Body of pancreas (tissue), 4 donors: ENCODE measurements around the gene TECR. TPM values are rescaled to one million over a fixed set of nuclear protein-coding genes. Genes with fewer than 3 reads are reported as not detected.

ENCODE experiments used
- ATAC-seq: fragments of 150-250 bp; one replicate; pipeline ENCODE4 v1.9.1; 2016
- DNase-seq, 4 donors: peaks; one replicate each; pipeline ENCODE4 v3.0.0-alpha.2; 2019
- H3K27ac ChIP-seq, 4 donors: fragments of 200-600 bp; sonication (generic); 1 replicate in 3 of 4; 2 replicates in 1 of 4; pipeline versions ENCODE4 v1.5.1 to v1.6.1; 2016 to 2019; ENCODE audit warnings: mild to moderate bottlenecking in 1 of 4, mixed read lengths in 1 of 4, moderate library complexity in 1 of 4
- H3K27me3 ChIP-seq, 2 donors: fragments of 200-600 bp; sonication (generic); one replicate each; pipeline ENCODE4 v1.6.0; 2016; ENCODE audit warnings: mild to moderate bottlenecking in 1 of 2
- H3K36me3 ChIP-seq, 2 donors: fragments of 200-600 bp; sonication (generic); replicated peaks in 1 of 2; 2 replicates each; pipeline ENCODE4 v1.5.1; 2016; ENCODE audit warnings: low read depth in 2 of 2; ENCODE audit not compliant: insufficient read depth in 1 of 2
- H3K4me1 ChIP-seq: fragments of 200-600 bp; sonication (generic); one replicate; pipeline ENCODE4 v1.6.0; 2016
- H3K4me3 ChIP-seq, 2 donors: fragments of 200-600 bp; sonication (generic); 1 replicate in 1 of 2; 2 replicates in 1 of 2; pipeline ENCODE4 v1.5.1; 2016 to 2019
- H3K9me3 ChIP-seq, 3 donors: fragments of 200-600 bp; sonication (generic); 1 replicate in 2 of 3; 2 replicates in 1 of 3; pipeline ENCODE4 v1.5.1; 2016
- CTCF ChIP-seq, 7 experiments: fragments of 450-650 bp in 4 of 7; fragments of 200-600 bp in 3 of 7; sonication (generic) in 3 of 7; IDR thresholded peaks; one replicate each; pipeline ENCODE4 v1.5.1; 2016 to 2019; ENCODE audit warnings: antibody characterized with exemption in 7 of 7
- POLR2A ChIP-seq, 3 donors: fragments of 450-650 bp; IDR thresholded peaks; one replicate each; pipeline ENCODE4 v1.6.1; 2016; ENCODE audit warnings: antibody characterized with exemption in 3 of 3, mild to moderate bottlenecking in 2 of 3
- WGBS, 2 donors: methylation state at CpG; one replicate each; pipeline ENCODE4 v1.1.5; 2017; 5-methylcytosine and 5-hydroxymethylcytosine counted together
- intact Hi-C: fragments of 100-400 bp; cut with DNase I; formaldehyde crosslinking; loops from one replicate; pipeline ENCODE4 v1.15.1; 2023
- total RNA-seq, 2 donors: library from RNA; depleted of rRNA; stranded (reverse); fragments of >200 nt; gene quantifications; one replicate each; pipeline ENCODE4 v1.1.0, GENCODE V29; 2016

TECR gene
- total RNA-seq, 2 donors from 2014 or later, result 26.2 to 28.7 TPM

- ATAC-seq (peak; percentile 1), DNase-seq (no peak)
- no peaks in the 10 kb centered on the region for H3K27me3 ChIP-seq
- peak overlapping the region; percentile 32 to 86 (median 66) for H3K27ac ChIP-seq
- no peak for TF ChIP-seq POLR2A (IDR thresholded peaks at IDR 0.05)
- no peak for TF ChIP-seq CTCF (IDR thresholded peaks at IDR 0.05)
- H3K4me3 ChIP-seq, result peak overlapping the region; percentile 58 to 69
- no peaks in the 10 kb centered on the region for H3K9me3 ChIP-seq
- WGBS, 2 donors, result 0% methylated on average over 27 of the region's 28 CpGs; no CpG with 5 or more reads in 1 of the 2 donors
- intact Hi-C loops, result no loop called here
- no peaks in the 10 kb centered on the region for H3K36me3 ChIP-seq
- peaks cover 27% of the 10 kb centered on the region for H3K4me1 ChIP-seq
These were observed 33.7 kb upstream of the TECR start for GRCh38 chr19:14495672-14496028.

- Histone ChIP-seq H3K27me3 (no peaks in the 10 kb centered on the region), H3K36me3 (no peaks in the 10 kb centered on the region), H3K4me3 (peak within 1 kb of the TSS; percentile 58 to 69), H3K27ac (peak within 1 kb of the TSS; percentile 53 to 86 (median 72)), H3K9me3 (no peaks in the 10 kb centered on the region), H3K4me1 (peaks cover 27% of the 10 kb centered on the region)
- 2 to 3% methylated on average over 25 to 69 of the region's 71 CpGs for WGBS, 2 donors
- ATAC-seq (peak; percentile 97), DNase-seq (peak; percentile 96 to 98 (median 97))
- no peak for TF ChIP-seq CTCF (IDR thresholded peaks at IDR 0.05)
- peak in 2 of 3 donors; percentile 22 to 34 for TF ChIP-seq POLR2A (IDR thresholded peaks at IDR 0.05)
- intact Hi-C loops, result no loop called here
These were observed 33.2 kb upstream of the TECR start, which contains the start of gene GIPC1 for GRCh38 chr19:14496029-14496833. Gene GIPC1 (minus strand): TSS chr19:14496127. CDS start chr19:14482976, 13,151 bp downstream.

GRCh38 chr19:14496834-14497227, 32.6 kb upstream of the TECR start:
- Histone ChIP-seq H3K27me3 (no peaks in the 10 kb centered on the region), H3K27ac (peak overlapping the region; percentile 53 to 86 (median 72)), H3K36me3 (no peaks in the 10 kb centered on the region), H3K4me3 (no peak overlapping the region), H3K4me1 (peaks cover 27% of the 10 kb centered on the region), H3K9me3 (no peaks in the 10 kb centered on the region)
- intact Hi-C loops, result no loop called here
- TF ChIP-seq CTCF (IDR thresholded peaks at IDR 0.05), result no peak
- no peak for TF ChIP-seq POLR2A (IDR thresholded peaks at IDR 0.05)
- no peak for DNase-seq
- WGBS, 2 donors, result 15 to 25% methylated on average over 7 of the region's 7 CpGs
- no peak for ATAC-seq

GRCh38 chr19:14497228-14497921, 32.0 kb upstream of the TECR start:
- intact Hi-C loops, result no loop called here
- DNase-seq (peak in 2 of 4 donors; percentile 49), ATAC-seq (no peak)
- peak overlapping the region; percentile 53 to 86 (median 72) for H3K27ac ChIP-seq
- WGBS, 2 donors, result 25 to 46% methylated on average over 4 to 6 of the region's 6 CpGs
- H3K4me3 ChIP-seq, result no peak overlapping the region
- TF ChIP-seq POLR2A (IDR thresholded peaks at IDR 0.05), result peak in 1 of 3 donors; percentile 21
- TF ChIP-seq CTCF (IDR thresholded peaks at IDR 0.05), result no peak
- no peaks in the 10 kb centered on the region for H3K27me3 ChIP-seq
- H3K36me3 ChIP-seq, result no peaks in the 10 kb centered on the region
- peaks cover 29% of the 10 kb centered on the region for H3K4me1 ChIP-seq
- no peaks in the 10 kb centered on the region for H3K9me3 ChIP-seq
